Measurements from ENCODE around the gene NUP210.
"Not testable (repeated sequence)": the region's sequence is repeated elsewhere in the genome, so short reads cannot be mapped to it uniquely, and the experiment has no call there.

The NUP210 gene

DNA sequence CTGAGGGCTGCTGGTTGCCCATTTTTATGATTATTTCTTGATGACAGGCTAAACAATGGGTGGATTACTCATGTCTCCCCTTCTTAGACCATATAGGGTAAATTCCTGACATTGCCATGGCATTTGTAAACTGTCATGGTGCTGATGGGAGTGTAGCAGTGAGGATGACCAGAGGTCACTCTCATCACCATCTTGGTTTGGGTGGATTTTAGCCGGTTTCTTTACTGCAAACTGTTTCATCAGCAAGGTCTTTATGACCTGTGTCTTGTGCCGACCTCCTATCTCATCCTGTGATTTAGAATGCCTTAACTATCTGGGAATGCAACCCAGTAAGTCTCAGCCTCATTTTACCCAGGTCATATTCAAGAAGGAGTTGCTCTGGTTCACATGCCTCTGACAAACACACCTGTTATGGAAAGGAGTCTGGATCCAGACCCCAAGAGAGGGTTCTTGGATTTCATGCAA, 10.3 kb upstream of the NUP210 start:
- DNase-seq (ENCODE audit: low read depth in 2 of 3, low spot score in 1 of 3): not testable (repeated sequence)

DNA sequence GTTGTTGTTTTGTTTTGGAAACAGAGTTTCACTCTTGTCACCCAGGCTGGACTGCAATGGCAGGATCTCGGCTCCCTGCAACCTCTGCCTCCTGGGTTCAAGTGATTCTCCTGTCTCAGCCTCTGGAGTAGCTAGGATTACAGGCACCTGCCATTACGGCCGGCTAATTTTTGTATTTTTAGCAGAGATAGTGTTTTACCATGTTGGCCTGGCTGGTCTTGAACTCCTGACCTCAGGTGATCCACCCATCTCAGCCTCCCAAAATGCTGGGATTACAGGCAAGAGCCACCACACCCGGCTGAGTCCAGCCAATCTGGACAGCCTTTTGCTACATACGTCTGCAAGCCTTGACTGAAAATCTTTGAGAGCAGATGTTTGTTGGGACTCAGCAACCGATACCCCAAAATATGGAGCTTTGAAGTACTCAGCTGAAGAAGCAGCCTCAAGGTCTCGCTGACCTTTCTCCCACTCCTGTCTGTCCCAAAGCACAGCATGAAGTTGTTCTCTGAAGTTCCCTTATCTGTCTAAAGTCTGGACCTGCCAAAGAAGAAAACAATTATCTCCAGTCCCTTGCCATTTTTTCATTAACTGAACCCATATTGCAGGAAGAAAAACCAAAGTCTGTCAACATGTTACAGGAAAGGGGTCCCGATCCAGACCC, 9.6 kb upstream of the NUP210 start:
- DNase-seq (ENCODE audit: low read depth in 2 of 3, low spot score in 1 of 3): no peak

DNA sequence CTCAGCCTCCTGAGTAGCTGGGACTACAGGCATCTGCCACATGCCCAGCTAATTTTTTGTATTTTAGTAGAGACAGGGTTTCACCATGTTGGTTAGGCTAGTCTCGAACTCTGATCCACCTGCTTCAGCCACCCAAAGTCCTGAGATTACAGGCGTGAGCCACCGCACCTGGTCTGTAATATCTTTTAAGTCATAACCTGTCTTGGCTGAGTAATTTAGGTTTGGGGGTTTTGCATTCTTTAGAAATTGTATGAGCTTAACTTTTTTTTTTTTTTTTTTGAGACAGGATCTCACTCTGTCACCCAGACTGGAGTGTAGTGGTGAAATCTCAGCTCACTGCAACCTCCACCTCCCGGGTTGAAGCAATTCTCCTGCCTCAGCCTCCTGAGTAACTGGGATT, 8.6 kb upstream of the NUP210 start:
- DNase-seq (ENCODE audit: low read depth in 2 of 3, low spot score in 1 of 3): not testable (repeated sequence)

DNA sequence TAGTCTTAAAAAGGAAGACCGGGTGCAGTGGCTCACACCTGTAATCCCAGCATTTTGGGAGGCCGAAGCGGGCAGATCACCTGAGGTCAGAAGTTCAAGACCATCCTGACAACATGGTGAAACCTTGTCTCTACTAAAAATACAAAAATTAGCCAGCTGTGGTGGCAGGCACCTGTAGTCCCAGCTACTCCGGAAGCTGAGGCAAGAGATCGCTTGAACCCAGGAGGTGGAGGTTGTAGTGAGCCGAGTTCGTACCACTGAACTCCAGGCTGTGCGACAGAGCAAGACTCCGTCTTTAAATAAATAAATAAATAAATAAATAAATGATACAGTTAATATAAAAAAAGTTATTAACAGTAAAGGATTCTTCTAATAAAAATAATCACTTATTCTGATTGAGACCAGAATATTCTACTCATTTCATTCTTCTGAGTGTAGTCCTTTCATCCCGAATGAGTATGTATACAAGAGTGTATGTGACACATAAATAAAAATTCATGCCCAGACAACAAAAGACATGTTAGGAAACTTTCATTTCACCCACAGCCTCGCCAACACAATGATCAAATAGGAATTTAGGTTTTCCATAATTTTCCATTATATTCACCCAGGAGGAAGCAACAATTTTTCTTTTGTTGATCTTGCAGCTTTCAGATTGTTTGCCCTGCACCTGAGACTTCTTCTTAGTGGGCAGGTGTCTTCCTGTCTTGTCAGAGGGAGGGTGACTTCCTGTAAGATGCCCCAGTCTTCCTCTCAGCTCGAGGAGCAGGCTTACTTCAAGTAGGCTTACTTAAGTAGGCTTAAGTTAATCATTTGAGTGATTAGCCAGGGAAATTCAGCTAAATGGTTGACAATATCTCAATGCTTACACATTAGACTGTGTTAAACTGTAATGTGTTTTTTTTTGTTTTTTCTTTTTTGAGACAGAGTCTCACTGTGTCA, 7.8 kb upstream of the NUP210 start:
- no peak for DNase-seq (ENCODE audit: low read depth in 2 of 3, low spot score in 1 of 3)

DNA sequence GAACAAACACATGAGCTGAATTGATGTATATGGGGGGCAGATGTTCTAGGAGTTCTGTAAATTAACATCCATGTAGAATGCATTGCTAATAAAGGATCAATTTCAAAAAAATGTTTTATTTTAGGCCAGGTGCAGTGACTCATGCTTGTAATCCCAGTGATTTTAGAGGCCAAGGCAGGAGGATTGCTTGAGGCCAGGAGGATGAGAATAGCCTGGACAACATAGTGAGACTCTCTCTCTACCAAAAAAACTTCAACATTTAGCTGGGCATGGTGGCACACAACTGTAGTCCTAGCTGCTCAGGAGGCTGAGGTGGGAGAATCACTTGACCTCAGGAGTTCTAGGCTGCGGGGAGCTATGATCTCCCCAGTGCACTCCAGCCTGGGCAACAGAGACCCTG, 6.5 kb upstream of the NUP210 start:
- DNase-seq (ENCODE audit: low read depth in 2 of 3, low spot score in 1 of 3): no peak

- no peak for DNase-seq (ENCODE audit: low read depth in 2 of 3, low spot score in 1 of 3)
Observed at GRCh38 chr3:13425689-13426088, 5.6 kb upstream of the NUP210 start.

- no peak for DNase-seq (ENCODE audit: low read depth in 2 of 3, low spot score in 1 of 3)
Observed at GRCh38 chr3:13424865-13425617, 4.9 kb upstream of the NUP210 start.

DNA sequence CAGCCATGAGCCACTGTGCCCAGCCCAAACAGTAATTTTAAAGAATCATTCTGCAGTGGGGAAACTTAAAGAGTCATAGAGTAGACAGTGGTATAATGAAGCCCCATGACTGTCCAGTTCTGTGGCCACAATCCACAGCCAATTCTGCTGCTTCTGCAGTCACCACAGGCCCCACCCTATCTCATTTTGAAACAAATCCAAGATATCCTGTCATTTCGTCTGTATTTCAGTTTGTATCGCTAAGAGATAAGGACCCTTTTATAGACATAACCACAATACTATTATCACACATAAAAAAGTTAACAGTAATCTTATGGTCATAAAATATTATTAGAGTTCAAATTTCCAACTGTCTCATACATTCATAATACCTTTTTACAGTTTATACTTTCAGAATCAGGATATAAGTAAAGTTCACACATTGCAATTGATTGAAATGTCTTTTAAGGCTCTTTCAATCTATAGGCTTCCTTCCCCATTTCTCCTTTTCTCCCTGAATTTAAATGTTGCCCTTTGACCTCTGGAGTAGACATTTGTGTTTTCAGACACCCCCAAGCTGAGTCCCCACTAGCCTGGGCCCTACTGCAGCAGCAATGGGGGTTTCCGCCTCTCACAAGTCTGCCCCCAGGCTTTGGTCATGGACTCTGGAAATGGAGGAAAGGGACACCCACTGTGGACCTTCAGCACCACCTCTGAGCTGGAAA, 4.2 kb upstream of the NUP210 start:
- DNase-seq (ENCODE audit: low read depth in 2 of 3, low spot score in 1 of 3): no peak

- DNase-seq (ENCODE audit: low read depth in 2 of 3, low spot score in 1 of 3): peak; percentile 52 to 75 (median 60)
Observed at GRCh38 chr3:13420831-13421765, 976 bp upstream of the NUP210 start.

- peak in 2 of 3 donors; percentile 20 to 49 for DNase-seq (ENCODE audit: low read depth in 2 of 3, low spot score in 1 of 3)
Observed at GRCh38 chr3:13419505-13420044, 547 bp downstream of the NUP210 start.

- DNase-seq (ENCODE audit: low read depth in 2 of 3, low spot score in 1 of 3): no peak
Observed at GRCh38 chr3:13417166-13417947, 2.8 kb downstream of the NUP210 start.

DNA sequence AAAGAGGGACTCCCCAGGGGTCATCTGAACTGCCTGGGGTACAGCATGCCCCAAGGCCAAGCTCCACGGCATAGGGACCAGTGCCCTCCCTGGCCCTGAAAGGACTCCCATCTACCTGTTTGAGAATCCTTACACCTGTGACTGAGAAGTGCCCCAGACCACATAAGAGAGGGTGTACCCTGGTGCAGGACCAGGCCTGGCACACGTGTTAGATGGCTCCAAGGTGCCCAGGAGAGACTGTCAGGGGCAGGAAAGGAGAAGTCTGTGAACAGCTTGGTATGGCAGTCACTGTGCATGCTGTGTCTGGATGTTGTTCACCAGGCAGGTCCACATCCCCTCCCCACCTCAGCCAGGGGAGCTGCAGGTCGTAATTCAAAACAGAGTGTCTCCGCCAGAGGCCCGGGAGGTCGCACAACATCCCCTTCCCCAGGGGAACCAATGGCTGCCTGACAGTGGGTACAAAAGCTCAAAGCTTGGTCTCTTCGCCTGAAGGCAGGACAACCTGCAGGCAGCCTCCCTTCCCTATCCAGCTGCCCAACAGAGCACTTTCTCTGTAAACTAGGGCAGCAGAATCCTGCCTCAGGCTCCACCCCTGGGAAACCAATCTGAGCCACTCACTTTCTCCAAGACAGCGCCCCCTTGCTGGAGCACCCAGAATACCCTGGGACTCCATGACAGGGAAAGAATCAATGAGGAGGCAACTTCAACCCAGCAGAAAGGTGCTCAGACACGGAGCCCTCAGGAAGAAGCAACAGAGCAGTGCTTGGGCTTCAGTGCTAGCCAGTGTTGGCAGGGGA, 3.9 kb downstream of the NUP210 start:
- DNase-seq (ENCODE audit: low read depth in 2 of 3, low spot score in 1 of 3): no peak

DNA sequence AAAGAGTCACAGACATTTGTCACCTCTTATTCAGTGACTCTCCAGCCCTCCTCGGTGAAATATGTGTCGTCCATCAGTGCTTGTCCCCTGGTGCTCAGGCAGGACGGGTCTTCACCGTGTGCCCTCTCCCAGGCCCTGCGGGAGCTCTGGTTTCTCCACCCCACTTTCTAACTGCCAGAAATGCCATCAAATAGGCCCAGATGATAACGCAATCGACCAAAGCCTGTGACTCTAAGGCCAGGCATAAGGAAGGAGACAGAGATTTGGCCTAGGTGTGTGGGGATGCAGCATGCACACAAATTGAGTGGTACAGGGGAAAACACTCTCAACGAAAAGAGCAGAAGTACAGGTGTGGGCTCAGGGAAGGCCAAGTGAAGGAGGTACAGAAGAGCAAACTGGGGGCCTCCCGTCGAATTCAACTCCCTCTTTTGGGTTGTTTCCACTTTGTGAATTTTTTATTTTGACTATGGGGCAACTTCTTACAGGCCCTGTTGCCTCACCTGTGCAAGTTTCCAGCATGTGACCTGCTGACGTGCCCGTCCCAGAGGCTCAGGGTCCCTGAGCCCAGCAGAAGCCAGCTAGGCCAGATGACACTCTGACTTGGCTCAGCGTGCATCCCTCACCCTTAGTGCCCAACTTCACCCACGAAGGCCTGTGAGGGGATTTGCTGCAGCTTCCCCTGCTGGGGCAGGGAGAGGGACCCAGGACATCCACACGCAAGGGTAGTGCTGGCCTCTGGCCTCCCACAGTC, 4.7 kb downstream of the NUP210 start:
- no peak for DNase-seq (ENCODE audit: low read depth in 2 of 3, low spot score in 1 of 3)

GRCh38 chr3:13414040-13414729, 5.9 kb downstream of the NUP210 start:
- DNase-seq (ENCODE audit: low read depth in 2 of 3, low spot score in 1 of 3): peak; percentile 40 to 53 (median 46)

GRCh38 chr3:13411186-13411860, 8.8 kb downstream of the NUP210 start:
- no peak for DNase-seq (ENCODE audit: low read depth in 2 of 3, low spot score in 1 of 3)

DNA sequence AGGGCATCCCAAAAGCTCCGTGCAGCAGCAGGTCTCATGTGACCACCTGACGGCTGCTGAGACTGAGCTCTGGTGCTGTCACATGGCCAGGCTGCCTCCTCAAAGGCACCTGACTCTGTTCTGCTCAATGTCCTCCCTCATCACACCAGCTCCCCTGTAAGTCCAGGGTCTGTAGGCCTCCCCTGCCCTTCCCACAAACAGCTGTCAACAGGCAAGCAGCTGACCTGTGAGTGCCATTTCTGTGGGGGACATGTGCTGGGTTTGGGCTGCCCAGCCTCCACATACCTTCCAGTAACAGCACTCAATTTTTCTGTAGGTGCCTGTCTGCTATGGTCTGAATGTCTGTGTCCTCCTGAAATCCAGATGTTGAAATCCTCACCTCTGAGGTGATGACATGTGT, 11.2 kb downstream of the NUP210 start:
- no peak for DNase-seq (ENCODE audit: low read depth in 2 of 3, low spot score in 1 of 3)
